ACC112 (cell line): Measurements from ENCODE around the gene STAP2.
"Not testable (repeated sequence)": the region's sequence is repeated elsewhere in the genome, so short reads cannot be mapped to it uniquely, and the experiment has no call there.

Experiments used
- H2AFZ ChIP-seq: fragments of 200-600 bp; sonication (generic); one replicate; pipeline ENCODE4 v1.6.0; 2017; ENCODE audit warnings: antibody characterized with exemption, low read length; ENCODE audit not compliant: unreplicated experiment
- H3K27ac ChIP-seq: fragments of 200-600 bp; sonication (generic); 2 replicates; pipeline ENCODE4 v1.5.1; 2014; ENCODE audit warnings: low read depth, mild to moderate bottlenecking, antibody characterized with exemption, low read length, moderate library complexity
- H3K27me3 ChIP-seq: fragments of 200-600 bp; sonication (generic); 2 replicates; pipeline ENCODE4 v1.6.1; 2014; ENCODE audit warnings: mild to moderate bottlenecking, antibody characterized with exemption, low read length, moderate library complexity, mixed read lengths; ENCODE audit not compliant: insufficient read depth
- H3K36me3 ChIP-seq: fragments of 200-600 bp; sonication (generic); 2 replicates; pipeline ENCODE4 v1.6.1; 2016; ENCODE audit warnings: mild to moderate bottlenecking, antibody characterized with exemption, low read length, moderate library complexity, mixed read lengths; ENCODE audit not compliant: insufficient read depth
- H3K4me1 ChIP-seq: fragments of 200-600 bp; sonication (generic); one replicate; pipeline ENCODE4 v1.6.1; 2016; ENCODE audit warnings: low read length, mixed read lengths; ENCODE audit not compliant: insufficient read depth, unreplicated experiment, control insufficient read depth
- H3K4me3 ChIP-seq: fragments of 200-600 bp; sonication (generic); 2 replicates; pipeline ENCODE4 v1.5.1; 2014; ENCODE audit warnings: mild to moderate bottlenecking, low read depth, low read length
- H3K79me2 ChIP-seq: fragments of 200-600 bp; sonication (generic); one replicate; pipeline ENCODE4 v1.6.0; 2016; ENCODE audit warnings: low read length; ENCODE audit not compliant: control insufficient read depth, unreplicated experiment, insufficient read depth

Gene STAP2

DNA sequence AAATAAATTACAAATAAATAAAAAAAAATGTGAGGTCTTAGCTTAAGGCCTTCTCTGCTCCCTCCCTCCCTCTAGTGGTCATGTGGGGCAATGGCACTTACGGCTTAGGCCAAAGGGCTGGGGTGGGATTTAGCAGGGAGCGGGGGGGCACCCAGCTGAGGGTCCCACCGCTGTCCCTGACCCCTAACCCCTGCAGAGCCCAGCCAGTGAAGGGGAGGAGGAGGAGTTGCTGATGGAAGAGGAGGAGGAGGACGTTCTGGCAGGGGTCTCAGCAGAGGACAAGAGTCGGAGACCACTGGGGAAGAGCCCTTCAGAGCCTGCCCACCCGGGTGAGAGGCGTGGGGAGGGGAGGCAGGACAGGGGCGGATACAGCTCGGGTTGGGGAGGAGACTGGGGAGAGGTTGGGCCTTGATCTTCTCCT, 14.1 kb upstream of the STAP2 start:
- H3K27me3 ChIP-seq: no peaks in the 10 kb centered on the region
- H3K36me3 ChIP-seq: no peaks in the 10 kb centered on the region
- H3K27ac ChIP-seq: no peak overlapping the region
- H3K4me1 ChIP-seq: no peaks in the 10 kb centered on the region
- H3K79me2 ChIP-seq: no peaks in the 10 kb centered on the region
- H3K4me3 ChIP-seq: no peak overlapping the region
- H2AFZ ChIP-seq: no peak overlapping the region

DNA sequence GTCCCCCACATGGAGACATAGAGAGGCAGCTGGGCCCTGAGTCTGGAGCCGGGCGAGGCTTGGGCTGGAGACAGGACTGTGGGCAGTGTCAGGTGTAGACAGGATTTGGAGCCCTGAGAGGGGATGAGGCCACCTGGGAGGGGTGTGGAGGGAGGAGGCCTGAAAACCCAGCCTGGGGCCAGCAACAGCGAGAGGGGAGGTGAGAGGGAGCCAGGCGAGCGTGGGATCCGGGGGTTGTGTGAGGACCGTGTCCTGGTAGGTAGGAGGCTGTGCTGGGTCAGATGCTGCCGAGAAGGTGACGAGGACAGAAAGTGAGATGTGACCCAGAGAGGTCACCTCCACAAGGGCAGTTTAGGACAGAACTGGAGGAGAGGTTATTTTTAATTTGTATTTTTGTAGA, 12.1 kb upstream of the STAP2 start:
- Histone ChIP-seq H3K4me3 (no peak overlapping the region), H3K79me2 (no peaks in the 10 kb centered on the region), H3K27ac (no peak overlapping the region), H3K27me3 (no peaks in the 10 kb centered on the region), H2AFZ (no peak overlapping the region), H3K4me1 (no peaks in the 10 kb centered on the region), H3K36me3 (no peaks in the 10 kb centered on the region)

DNA sequence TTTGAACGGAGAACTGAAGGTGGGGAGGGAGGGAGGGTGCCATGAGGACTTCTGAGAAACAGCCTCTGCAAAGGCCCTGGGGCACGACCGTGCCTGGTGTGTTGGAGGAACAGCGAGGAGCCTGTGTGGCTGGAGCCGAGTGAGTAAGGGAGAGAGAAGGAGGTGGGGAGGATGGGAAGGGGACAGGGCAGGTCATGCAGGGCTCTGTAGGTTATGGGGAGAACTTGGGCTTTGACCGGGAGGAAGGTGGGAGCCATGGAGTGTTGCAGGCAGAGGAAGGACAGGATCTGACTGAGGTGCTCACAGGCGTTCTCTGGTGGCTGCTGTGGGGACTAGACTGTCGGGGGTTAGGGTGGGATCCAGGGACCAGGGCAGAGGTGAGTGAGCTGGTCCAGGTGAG, 11.5 kb upstream of the STAP2 start:
- Histone ChIP-seq H3K4me3 (no peak overlapping the region), H3K4me1 (no peaks in the 10 kb centered on the region), H3K27ac (no peak overlapping the region), H3K36me3 (no peaks in the 10 kb centered on the region), H3K79me2 (no peaks in the 10 kb centered on the region), H2AFZ (no peak overlapping the region), H3K27me3 (no peaks in the 10 kb centered on the region)

DNA sequence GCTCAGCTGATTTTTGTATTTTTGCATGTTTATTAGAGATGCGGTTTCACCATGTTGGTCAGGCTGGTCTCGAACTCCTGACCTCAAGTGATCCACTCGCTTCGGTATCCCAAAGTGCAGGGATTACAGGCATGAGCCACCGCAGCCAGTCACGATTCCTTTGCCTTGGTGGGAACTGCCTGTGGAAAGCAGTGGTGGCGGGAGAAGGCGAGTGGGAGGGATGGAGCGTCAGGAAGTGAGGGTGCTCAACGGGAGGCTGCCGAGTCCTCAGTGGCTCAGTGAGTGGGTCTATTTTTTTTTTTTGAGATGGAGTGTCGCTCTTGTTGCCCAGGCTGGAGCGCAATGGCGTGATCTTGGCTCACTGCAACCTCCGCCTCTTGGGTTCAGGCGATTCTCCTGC, 10.6 kb upstream of the STAP2 start:
- H2AFZ ChIP-seq, H3K36me3 ChIP-seq: not testable (repeated sequence)

DNA sequence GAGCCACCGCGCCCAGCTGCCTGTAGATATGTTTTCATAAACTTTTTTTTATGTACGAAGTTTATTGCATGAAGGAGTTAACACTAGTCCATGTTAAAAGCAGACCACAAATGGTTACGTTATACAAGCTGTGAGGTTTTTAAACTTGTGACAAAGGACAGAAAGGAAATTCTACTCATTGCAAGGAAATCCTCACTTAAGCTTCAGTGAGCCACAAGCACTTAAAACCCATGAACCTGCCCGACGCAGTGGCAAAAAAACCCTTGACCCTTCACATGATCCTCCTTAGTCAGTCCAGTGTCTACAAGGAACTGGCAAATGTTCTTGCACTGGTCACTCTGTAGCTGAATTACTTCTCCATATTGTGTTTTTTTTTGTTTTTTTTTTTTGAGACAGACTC, 8.9 kb upstream of the STAP2 start:
- Histone ChIP-seq H3K27me3 (no peaks in the 10 kb centered on the region), H2AFZ (no peak overlapping the region), H3K36me3 (no peaks in the 10 kb centered on the region), H3K79me2 (no peaks in the 10 kb centered on the region), H3K4me3 (no peak overlapping the region), H3K4me1 (no peaks in the 10 kb centered on the region), H3K27ac (no peak overlapping the region)

More for the DNA sequence above, 10.6 kb upstream of the STAP2 start:
- not testable (repeated sequence) for H3K27ac ChIP-seq, H3K4me1 ChIP-seq, H3K27me3 ChIP-seq, H3K79me2 ChIP-seq, H3K4me3 ChIP-seq

DNA sequence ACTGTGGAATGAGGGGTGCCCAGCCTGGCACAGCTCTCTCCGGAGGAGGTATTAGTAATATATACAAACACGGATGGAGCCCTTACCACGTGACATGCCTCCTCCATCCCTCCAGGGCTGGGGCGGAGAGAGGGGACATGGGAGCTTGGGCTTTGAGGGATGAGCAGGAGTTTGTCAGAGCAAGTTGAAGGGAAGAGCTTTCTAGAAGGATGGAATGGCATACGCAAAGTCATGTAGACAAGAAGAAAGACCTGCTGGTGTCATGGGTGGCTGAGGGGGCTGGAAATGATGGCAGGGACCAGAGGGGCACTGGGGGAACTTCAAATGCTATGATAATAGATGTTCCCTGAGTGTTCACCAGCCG, 7.4 kb upstream of the STAP2 start:
- Histone ChIP-seq H3K27me3 (no peaks in the 10 kb centered on the region), H3K4me3 (no peak overlapping the region), H3K27ac (no peak overlapping the region), H3K36me3 (no peaks in the 10 kb centered on the region), H3K4me1 (no peaks in the 10 kb centered on the region), H3K79me2 (no peaks in the 10 kb centered on the region), H2AFZ (no peak overlapping the region)

DNA sequence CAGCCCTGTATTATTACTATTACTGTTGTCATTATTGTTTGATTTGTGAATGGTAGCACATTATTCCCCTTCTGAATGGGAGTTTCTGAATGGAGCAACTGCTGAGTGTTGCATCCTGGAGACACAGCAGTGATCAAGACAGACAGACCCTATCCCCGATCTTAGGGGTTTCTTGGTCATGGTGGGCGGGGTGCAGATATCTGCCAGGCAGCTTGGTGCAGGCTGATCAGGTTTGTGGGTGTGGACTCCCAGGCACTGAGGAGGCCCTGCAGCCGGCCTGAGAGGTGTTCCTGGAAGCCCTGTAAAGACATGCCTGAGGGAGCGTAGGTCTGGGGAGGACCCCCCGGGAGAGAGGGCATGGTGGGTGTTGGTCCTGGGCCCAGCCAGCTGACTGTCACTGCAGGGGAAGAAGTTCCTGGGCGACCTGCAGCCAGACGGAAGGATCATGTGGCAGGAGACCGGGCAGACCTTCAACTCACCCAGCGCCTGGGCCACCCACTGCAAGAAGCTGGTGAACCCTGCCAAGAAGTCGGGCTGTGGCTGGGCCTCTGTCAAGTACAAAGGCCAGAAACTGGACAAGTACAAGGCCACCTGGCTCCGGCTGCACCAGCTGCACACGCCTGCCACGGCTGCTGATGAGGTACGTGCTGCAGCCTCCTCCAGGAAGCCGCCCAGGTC, 6.9 kb upstream of the STAP2 start:
- H3K4me3 ChIP-seq: no peak overlapping the region
- H3K27me3 ChIP-seq: no peaks in the 10 kb centered on the region
- no peak overlapping the region for H2AFZ ChIP-seq
- no peak overlapping the region for H3K27ac ChIP-seq
- H3K36me3 ChIP-seq: no peaks in the 10 kb centered on the region
- no peaks in the 10 kb centered on the region for H3K79me2 ChIP-seq
- no peaks in the 10 kb centered on the region for H3K4me1 ChIP-seq

DNA sequence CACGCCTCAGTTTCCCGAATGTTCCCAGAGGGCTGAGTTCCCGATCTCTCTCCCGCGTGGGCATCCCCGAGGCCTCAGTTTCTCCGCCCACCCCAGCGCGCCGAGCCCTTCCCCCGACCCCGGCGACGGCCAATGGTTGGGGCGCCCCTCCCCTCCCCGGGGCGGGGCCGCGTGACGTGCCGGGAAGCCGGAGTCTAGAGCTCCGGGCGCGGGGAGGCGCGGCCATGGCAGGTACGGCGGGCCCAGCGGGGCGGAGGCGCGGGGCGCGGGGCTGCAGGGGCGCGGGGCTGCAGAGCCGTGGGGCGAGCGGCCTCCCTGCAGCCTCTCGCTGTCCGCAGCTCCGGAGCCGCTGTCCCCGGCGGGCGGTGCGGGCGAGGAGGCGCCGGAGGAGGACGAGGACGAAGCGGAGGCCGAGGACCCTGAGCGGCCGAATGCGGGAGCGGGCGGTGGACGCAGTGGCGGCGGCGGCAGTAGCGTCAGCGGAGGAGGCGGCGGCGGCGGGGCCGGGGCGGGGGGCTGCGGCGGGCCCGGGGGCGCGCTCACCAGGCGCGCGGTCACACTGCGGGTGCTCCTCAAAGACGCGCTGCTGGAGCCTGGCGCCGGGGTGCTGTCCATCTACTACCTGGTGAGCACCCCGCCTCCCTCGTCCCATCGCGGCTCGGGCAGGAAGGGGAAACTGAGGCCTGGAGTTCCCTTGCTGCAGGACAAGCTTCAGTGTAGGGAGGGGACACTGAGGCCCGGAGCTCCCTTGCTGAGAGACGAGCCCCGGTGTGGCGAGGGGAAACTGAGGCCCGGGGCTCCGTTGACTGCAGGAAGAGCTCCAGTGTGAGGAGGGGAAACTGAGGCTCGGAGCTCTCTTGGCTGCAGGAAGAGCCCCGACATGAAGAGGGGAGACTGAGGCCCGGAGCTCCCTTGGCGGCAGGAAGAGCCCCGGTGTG, 5.0 kb upstream of the STAP2 start, which contains the start of gene MPND:
Gene MPND, plus strand, starts transcription at position 193 of the 938 bp plus-strand sequence. Its CDS starts 32 bp downstream, at position 225.
- Histone ChIP-seq H3K27ac (peak within 1 kb of the TSS; percentile 43), H2AFZ (peak within 1 kb of the TSS; percentile 100), H3K27me3 (no peaks in the 10 kb centered on the region)

DNA sequence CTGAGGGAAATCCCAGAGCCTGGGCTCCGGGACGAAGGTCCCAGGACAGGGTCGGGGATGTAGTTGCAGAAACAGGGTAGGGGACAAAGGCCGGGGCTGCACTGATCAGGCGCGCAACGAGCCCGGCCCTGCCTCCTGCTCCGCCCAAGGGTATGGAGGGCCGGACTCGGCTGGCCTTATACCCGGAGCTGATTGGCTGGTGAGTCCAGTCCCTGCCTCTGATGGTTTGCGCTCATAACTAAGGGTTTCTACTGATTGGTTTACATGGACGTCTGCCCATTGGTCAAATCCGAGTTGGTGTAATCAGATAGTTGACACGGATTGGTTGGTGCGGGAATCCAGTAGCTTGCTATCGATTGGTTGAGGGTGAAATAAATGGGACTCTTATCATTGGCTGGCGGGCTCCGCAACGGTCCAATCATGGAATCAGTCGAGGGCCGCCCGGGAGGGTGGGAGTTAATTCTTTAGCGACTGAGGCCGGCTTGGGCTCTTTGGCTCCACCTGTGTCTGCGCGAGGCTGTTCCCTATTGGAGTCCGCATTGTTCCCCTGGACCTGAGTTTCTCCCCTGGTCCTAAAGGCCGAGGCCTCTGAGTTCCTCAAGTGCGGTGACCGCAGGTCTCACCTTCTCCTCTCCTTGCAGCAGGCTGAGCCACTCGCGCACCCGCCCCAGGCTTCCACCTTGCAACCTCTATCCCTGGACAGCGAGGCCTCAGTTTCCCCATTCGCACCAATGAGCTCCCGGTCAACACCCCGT, 4.2 kb upstream of the STAP2 start:
- peak overlapping the region; percentile 93 for H3K4me3 ChIP-seq
- no peaks in the 10 kb centered on the region for H3K36me3 ChIP-seq
- peak overlapping the region; percentile 100 for H2AFZ ChIP-seq
- peak overlapping the region; percentile 43 for H3K27ac ChIP-seq
- H3K27me3 ChIP-seq: no peaks in the 10 kb centered on the region
- no peaks in the 10 kb centered on the region for H3K79me2 ChIP-seq
- H3K4me1 ChIP-seq: peaks cover 3% of the 10 kb centered on the region

More for the DNA sequence above, 5.0 kb upstream of the STAP2 start, which contains the start of gene MPND:
- Histone ChIP-seq H3K4me1 (peaks cover 1% of the 10 kb centered on the region), H3K36me3 (no peaks in the 10 kb centered on the region), H3K4me3 (peak within 1 kb of the TSS; percentile 93), H3K79me2 (no peaks in the 10 kb centered on the region)

DNA sequence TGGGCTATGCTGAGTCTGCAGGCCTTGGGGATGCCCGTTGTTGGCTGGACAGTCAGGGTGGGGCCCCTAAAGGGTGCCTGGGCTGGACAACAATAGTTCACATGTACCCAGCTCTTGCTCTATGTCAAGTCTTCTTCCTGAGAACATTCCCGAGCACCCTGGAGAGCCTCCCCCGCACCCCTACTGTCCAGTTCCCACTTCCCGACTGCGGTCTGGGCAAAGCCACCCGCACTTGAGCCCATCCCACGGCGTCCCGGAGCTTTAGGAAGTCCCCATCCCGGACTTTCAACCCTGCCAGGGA, 3.6 kb upstream of the STAP2 start:
- Histone ChIP-seq H3K27me3 (no peaks in the 10 kb centered on the region), H3K4me3 (peak overlapping the region; percentile 93), H3K36me3 (no peaks in the 10 kb centered on the region), H3K79me2 (no peaks in the 10 kb centered on the region), H3K27ac (peak overlapping the region; percentile 43; the same call in 1 of the 2 replicates), H2AFZ (no peak overlapping the region), H3K4me1 (peaks cover 3% of the 10 kb centered on the region)
